BJ (cell line): Measurements from ENCODE around the gene NFIA. TPM values are rescaled to one million over a fixed set of nuclear protein-coding genes. Genes with fewer than 3 reads are reported as not detected.

Experiments used
- CTCF ChIA-PET: fragments of 350-600 bp; formaldehyde crosslinking; extraction: SDS; loops from one replicate; lab custom pipeline; 2021; ENCODE audit warnings: antibody characterized with exemption, inconsistent platforms; lab: Yijun Ruan, JAX
- POLR2A ChIA-PET: fragments of 300-600 bp; sonication (Branson Sonifier 250); formaldehyde crosslinking; extraction: SDS; loops from one replicate; lab custom pipeline; 2021; ENCODE audit warnings: antibody characterized with exemption; lab: Charles Lee
- DNase-seq: peaks from one replicate; pipeline ENCODE4 v3.0.0-alpha.2; 2011; ENCODE audit warnings: low read depth
- H3K27me3 ChIP-seq: 2 replicates; pipeline ENCODE4 v1.6.0; 2011; ENCODE audit warnings: low read length; ENCODE audit not compliant: control insufficient read depth, insufficient read depth
- H3K36me3 ChIP-seq: 2 replicates; pipeline ENCODE4 v1.5.1; 2011; ENCODE audit warnings: low read length; ENCODE audit not compliant: control insufficient read depth, insufficient read depth
- H3K4me3 ChIP-seq: 2 replicates; pipeline ENCODE4 v1.5.1; 2011; ENCODE audit warnings: low read depth, mild to moderate bottlenecking, control low read depth, low read length
- polyA plus RNA-seq: library from polyadenylated mRNA; depleted of rRNA; stranded (reverse); fragments of >200 nt; gene quantifications from 2 replicates; pipeline ENCODE4 v1.2.3, GENCODE V29; 2011
- TF ChIP-seq, protein P1 (sequence below): IDR thresholded peaks from 2 replicates; pipeline ENCODE4 v1.5.1; 2011; ENCODE audit warnings: low read depth, mild to moderate bottlenecking, control low read depth, inconsistent platforms, low read length, moderate library complexity; ENCODE audit not compliant: insufficient read depth

NFIA gene
- polyA plus RNA-seq, 1 experiment = 4.5 TPM

DNA sequence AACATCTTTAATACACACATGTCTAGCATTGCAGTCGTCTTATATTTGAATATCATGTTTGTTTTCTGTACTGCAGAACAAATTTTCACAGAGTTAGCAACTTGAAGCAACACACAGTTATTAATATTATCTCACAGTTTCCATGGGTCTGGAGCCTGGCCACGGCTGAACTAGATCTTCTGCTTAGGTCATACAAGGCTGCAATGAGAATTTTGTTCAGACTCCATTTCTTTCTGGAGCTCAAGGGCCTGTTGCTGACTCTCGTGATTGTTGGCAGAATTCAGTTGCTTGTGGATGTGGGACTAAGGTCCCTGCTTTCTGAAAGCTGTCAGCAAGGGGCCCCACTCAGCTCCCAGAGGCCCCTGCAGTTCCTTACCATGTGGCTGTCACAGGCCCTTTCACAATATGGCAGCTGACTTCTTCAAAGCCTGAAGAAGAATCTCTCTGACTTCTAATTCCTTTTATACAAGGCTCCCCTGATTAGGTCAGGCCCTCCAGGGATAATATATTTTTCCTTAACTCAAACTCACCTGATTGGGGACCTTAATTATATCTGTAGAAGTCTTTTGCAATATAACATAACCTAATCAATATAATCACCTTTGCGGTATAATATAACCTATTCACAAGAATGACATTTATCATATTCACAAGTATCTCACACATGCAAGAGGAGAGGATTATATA is 296.3 kb downstream of the NFIA start:
- TF ChIP-seq, protein P1, sequence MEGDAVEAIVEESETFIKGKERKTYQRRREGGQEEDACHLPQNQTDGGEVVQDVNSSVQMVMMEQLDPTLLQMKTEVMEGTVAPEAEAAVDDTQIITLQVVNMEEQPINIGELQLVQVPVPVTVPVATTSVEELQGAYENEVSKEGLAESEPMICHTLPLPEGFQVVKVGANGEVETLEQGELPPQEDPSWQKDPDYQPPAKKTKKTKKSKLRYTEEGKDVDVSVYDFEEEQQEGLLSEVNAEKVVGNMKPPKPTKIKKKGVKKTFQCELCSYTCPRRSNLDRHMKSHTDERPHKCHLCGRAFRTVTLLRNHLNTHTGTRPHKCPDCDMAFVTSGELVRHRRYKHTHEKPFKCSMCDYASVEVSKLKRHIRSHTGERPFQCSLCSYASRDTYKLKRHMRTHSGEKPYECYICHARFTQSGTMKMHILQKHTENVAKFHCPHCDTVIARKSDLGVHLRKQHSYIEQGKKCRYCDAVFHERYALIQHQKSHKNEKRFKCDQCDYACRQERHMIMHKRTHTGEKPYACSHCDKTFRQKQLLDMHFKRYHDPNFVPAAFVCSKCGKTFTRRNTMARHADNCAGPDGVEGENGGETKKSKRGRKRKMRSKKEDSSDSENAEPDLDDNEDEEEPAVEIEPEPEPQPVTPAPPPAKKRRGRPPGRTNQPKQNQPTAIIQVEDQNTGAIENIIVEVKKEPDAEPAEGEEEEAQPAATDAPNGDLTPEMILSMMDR = no peak
- ChIA-PET CTCF (interaction anchor here (0.6 to 1.1 kb wide), 2 partner anchors 10 to 64 kb away, joined by 3 read pairs; no protein-coding TSS in a partner anchor), POLR2A (no interaction called here)
- Histone ChIP-seq H3K27me3 (no peaks in the 10 kb centered on the region), H3K36me3 (peaks cover 1% of the 10 kb centered on the region; the same call in 1 of the 2 replicates), H3K4me3 (no peak overlapping the region)
- DNase-seq = no peak

DNA sequence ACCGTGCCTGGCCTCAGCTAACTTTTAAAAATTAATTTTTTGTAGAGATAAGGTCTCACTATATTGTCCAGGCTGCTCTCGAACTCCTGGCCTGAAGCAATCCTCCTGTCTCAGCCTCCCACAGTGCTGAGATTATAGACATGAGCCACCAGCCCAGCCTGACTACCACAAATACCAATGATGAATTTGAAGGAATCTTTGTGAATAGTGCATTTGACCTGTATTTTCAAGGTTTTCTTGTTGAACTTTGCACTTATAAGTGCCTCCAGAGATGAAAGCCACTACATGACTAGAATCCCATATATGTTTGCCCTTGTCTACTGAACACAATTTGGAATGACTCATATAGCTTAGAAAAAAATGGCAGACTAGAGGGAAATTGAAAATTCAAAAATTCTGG is 297.3 kb downstream of the NFIA start:
- DNase-seq = no peak
- POLR2A ChIA-PET = no interaction called here
- TF ChIP-seq, protein P1 = no peak
- Histone ChIP-seq H3K27me3 (no peaks in the 10 kb centered on the region), H3K36me3 (peaks cover 1% of the 10 kb centered on the region; the same call in 1 of the 2 replicates), H3K4me3 (no peak overlapping the region)
- CTCF ChIA-PET = no interaction called here

DNA sequence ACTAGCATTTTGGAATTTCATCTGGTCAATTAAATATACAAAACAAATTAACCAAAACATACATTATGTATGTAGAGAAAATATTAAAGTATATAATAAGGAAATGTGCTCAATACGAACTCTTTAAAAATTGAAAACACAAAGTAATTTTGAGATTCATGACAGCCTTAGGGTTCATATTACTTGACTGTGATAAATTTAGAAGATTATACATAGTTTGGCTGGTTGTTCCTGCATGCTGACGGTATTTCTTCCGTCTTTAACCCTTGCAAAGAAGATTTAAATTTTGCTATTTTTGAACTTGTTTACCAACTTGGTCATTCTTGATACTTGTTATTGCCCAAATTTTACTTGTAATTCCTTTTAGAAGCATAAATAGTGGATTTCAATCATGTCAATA is 298.2 kb downstream of the NFIA start:
- CTCF ChIA-PET = no interaction called here
- peaks cover 1% of the 10 kb centered on the region; the same call in 1 of the 2 replicates for H3K36me3 ChIP-seq
- no peak overlapping the region for H3K4me3 ChIP-seq
- POLR2A ChIA-PET = no interaction called here
- TF ChIP-seq, protein P1 = no peak
- H3K27me3 ChIP-seq = no peaks in the 10 kb centered on the region
- DNase-seq = no peak

DNA sequence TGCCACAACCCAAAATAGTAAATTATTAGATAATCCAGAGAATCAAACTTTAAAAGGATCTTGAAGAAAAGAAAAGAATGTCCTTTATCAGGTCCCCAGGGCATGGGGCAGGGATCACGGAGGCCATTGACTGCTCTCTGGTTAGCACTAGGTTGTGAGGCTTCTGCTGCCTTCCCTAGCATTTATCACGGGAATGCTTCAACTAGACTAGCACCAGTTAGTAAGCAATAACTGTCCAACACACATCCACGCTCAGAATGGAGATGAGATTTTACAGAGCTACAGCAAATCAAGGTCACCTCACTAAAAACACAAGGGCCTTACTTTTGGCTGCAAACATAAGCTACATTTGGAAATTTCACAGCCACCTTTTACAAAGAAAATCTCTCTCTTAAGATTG is 304.0 kb downstream of the NFIA start:
- no peak for DNase-seq
- TF ChIP-seq, protein P1 = no peak
- no peak overlapping the region for H3K4me3 ChIP-seq
- H3K27me3 ChIP-seq = no peaks in the 10 kb centered on the region
- H3K36me3 ChIP-seq = peaks cover 1% of the 10 kb centered on the region; the same call in 1 of the 2 replicates
- CTCF ChIA-PET = no interaction called here
- POLR2A ChIA-PET = no interaction called here

DNA sequence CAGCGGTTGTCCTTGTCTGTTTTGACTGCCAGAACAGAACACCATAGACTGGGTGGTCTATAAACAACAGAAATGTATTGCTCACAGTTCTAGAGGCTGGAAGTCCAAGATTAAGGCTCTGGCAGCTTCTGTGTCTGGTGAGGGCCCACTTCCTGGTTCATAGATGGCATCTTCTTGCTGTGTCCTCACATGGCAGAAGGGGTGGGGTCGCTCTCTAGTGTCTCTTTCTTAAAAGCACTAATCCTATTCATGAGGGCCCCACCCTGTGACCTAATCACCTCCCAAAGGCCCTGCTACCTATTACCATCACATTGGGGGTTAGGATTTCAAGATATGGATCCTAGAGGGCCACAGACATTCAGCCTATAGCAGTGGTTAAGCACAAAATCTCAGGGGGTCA is 304.4 kb downstream of the NFIA start:
- H3K27me3 ChIP-seq = no peaks in the 10 kb centered on the region
- H3K36me3 ChIP-seq = peaks cover 1% of the 10 kb centered on the region; the same call in 1 of the 2 replicates
- POLR2A ChIA-PET = no interaction called here
- H3K4me3 ChIP-seq = no peak overlapping the region
- no peak for DNase-seq
- CTCF ChIA-PET = no interaction called here
- TF ChIP-seq, protein P1 = no peak
